ENCODE measurements around the gene PDIA6.
A peak's percentile ranks its signal among the peaks of the same experiment; 100 is the strongest.
"Not testable (repeated sequence)": the region's sequence is repeated elsewhere in the genome, so short reads cannot be mapped to it uniquely, and the experiment has no call there.

The PDIA6 gene

DNA sequence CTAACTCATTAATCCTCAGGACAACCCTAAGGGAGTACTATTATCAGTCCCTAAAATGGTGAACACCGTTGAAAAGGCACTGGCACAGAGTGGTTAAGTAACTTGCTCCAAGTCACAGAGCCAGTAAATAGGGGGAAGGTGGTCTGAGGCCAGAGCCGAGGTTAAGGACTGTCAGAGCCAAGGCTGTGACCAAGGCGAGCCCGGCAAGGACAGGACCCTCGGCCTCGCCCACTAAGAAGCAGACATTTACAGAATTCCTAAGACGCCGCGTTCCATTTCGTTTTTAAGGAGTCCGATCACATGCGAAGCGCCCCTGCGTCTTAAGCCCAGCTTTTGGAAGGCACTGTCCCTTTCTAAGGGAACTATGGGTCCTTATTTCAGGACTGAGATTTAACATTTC lies 1.1 kb downstream of the PDIA6 start:
- H3K36me3 ChIP-seq (ENCODE audit: control insufficient read depth in 2 of 2, insufficient read depth in 2 of 2, low read length in 2 of 2): peaks cover 0 to 3% of the 10 kb centered on the region in 2 donors
- no peaks in the 10 kb centered on the region for H3K27me3 ChIP-seq (ENCODE audit: control insufficient read depth in 2 of 2, insufficient read depth in 2 of 2, low read length in 2 of 2)
- H3K27ac ChIP-seq (ENCODE audit: low read depth in 2 of 2, low read length in 2 of 2): peak overlapping the region; percentile 29 to 50
- no peaks in the 10 kb centered on the region for H3K9me3 ChIP-seq (ENCODE audit: control insufficient read depth in 2 of 2, low read length in 2 of 2)
- H3K9ac ChIP-seq (ENCODE audit: low read depth in 1 of 2, low read length in 2 of 2): peak overlapping the region; percentile 72 to 87
- H3K4me3 ChIP-seq (ENCODE audit: low read length in 2 of 2): peak overlapping the region; percentile 82 to 84
- H3K4me1 ChIP-seq (ENCODE audit: control insufficient read depth in 2 of 2, insufficient read depth in 2 of 2, low read length in 2 of 2): peaks cover 8 to 17% of the 10 kb centered on the region in 2 donors

DNA sequence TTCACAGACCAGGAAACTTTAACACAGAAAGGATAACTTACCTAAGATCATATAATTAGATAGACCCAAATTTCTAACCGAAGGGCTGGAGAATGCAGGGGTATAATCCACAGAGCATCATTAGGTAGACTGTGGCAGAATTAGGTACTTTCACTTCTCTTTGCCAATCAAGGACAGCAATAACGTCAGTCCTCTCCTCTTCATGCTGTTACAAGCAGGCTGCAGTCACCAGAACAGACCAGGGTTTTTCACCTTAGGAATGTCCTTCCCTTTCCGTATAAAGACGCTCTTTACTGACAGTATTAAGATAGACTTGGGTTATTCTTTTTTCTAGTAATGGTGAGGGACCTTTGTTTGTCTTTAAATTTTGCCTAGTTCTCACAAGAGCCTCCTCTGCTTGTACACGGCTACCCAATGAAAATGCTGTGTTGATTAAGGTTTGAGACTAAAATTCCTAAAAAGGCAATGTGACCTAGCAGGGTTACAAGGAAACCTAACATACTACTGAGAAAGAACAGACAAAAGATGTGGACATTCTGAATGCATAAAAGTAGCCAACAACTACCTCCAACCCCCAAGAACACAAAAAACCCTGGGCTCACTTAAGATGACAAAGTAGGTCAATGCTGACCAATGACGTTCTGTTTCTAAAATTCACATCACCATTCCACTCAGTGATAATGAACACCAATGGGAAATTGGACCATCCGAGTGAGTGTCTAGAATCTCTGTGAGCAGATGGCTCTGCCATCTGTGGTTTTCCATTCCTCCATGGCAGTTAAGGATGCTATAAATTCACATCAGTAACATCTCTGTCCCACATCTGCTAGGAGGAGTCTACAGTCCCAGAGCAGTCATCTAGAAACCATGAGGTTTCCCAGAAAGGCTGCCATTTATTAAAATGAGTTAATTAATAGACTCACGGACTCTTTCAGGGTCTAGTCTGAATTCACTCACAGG lies 2.1 kb downstream of the PDIA6 start:
- H3K4me3 ChIP-seq (ENCODE audit: low read length in 2 of 2): peak overlapping the region in 1 of 2 donors; percentile 84
- H3K27me3 ChIP-seq (ENCODE audit: control insufficient read depth in 2 of 2, insufficient read depth in 2 of 2, low read length in 2 of 2): no peaks in the 10 kb centered on the region
- peaks cover 8 to 17% of the 10 kb centered on the region in 2 donors for H3K4me1 ChIP-seq (ENCODE audit: control insufficient read depth in 2 of 2, insufficient read depth in 2 of 2, low read length in 2 of 2)
- peak overlapping the region in 1 of 2 donors; percentile 3 for H3K27ac ChIP-seq (ENCODE audit: low read depth in 2 of 2, low read length in 2 of 2)
- H3K36me3 ChIP-seq (ENCODE audit: control insufficient read depth in 2 of 2, insufficient read depth in 2 of 2, low read length in 2 of 2): peaks cover 0 to 3% of the 10 kb centered on the region in 2 donors
- H3K9ac ChIP-seq (ENCODE audit: low read depth in 1 of 2, low read length in 2 of 2): peak overlapping the region in 1 of 2 donors; percentile 29
- no peaks in the 10 kb centered on the region for H3K9me3 ChIP-seq (ENCODE audit: control insufficient read depth in 2 of 2, low read length in 2 of 2)

DNA sequence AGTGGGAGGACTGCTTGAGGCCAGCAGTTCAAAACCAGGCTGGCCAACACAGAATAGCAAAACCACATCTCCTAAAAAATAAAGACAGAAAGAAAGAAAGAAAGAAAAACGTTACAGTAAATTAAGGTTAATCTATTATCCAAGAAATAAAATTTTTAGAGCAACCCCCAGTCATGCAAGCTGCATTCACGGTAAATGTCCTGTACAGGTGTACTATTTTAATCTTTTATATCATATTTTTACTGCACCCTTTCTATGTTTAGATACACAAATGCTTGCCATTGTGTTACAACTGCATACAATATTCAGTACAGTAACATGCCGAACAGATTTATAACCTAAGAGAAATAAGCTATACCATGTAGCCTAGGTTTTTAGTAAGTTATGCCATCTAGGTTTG lies 6.0 kb downstream of the PDIA6 start:
- Histone ChIP-seq H3K4me1 (ENCODE audit: control insufficient read depth in 2 of 2, insufficient read depth in 2 of 2, low read length in 2 of 2) (peaks cover 3 to 13% of the 10 kb centered on the region in 2 donors), H3K4me3 (ENCODE audit: low read length in 2 of 2) (no peak overlapping the region), H3K27ac (ENCODE audit: low read depth in 2 of 2, low read length in 2 of 2) (no peak overlapping the region), H3K9ac (ENCODE audit: low read depth in 1 of 2, low read length in 2 of 2) (no peak overlapping the region), H3K27me3 (ENCODE audit: control insufficient read depth in 2 of 2, insufficient read depth in 2 of 2, low read length in 2 of 2) (no peaks in the 10 kb centered on the region), H3K9me3 (ENCODE audit: control insufficient read depth in 2 of 2, low read length in 2 of 2) (no peaks in the 10 kb centered on the region), H3K36me3 (ENCODE audit: control insufficient read depth in 2 of 2, insufficient read depth in 2 of 2, low read length in 2 of 2) (peaks cover 5 to 10% of the 10 kb centered on the region in 2 donors)

DNA sequence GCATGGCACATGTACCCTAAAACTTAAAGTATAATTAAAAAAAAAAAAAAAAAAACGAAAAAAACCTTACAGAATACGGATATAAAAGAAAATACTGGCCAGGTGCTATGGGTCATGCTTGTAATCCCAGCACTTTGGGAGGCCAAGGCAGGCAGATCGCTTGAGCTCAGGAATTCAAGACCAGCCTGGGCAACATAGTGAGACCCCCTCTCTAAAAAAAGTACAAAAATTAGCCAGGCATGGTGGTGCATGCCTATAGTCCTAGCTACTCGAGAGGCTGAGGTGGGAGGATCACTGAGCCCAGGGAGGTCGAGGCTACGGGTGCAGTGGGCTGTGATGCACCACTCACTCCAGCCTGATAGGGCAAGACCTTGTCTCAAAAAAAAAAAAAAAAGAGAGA lies 6.6 kb downstream of the PDIA6 start:
- not testable (repeated sequence) for H3K4me1 ChIP-seq (ENCODE audit: control insufficient read depth in 2 of 2, insufficient read depth in 2 of 2, low read length in 2 of 2); H3K4me3 ChIP-seq (ENCODE audit: low read length in 2 of 2); H3K27me3 ChIP-seq (ENCODE audit: control insufficient read depth in 2 of 2, insufficient read depth in 2 of 2, low read length in 2 of 2); H3K9me3 ChIP-seq (ENCODE audit: control insufficient read depth in 2 of 2, low read length in 2 of 2); H3K9ac ChIP-seq (ENCODE audit: low read depth in 1 of 2, low read length in 2 of 2); H3K27ac ChIP-seq (ENCODE audit: low read depth in 2 of 2, low read length in 2 of 2)
- peaks cover 10 to 14% of the 10 kb centered on the region in 2 donors for H3K36me3 ChIP-seq (ENCODE audit: control insufficient read depth in 2 of 2, insufficient read depth in 2 of 2, low read length in 2 of 2)

DNA sequence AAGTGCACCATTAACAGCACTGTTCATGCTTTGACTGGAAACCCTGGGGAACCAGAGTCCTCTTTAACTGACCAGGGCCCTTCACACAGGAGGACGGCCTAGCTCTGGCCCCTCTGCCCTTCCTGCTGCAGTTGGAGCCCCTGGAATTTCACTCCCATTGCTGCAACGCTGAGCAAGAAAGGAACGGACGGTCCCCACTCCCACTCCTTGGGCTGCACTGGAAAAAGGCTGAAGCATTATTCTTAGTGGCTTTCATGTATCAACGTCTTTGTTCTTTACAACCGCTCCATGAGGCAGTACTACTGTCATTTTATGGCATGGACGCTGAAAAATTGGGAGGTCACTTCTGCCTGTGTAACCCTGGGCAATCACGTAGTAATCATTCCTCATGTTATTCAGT lies 9.9 kb downstream of the PDIA6 start:
- Histone ChIP-seq H3K27me3 (ENCODE audit: control insufficient read depth in 2 of 2, insufficient read depth in 2 of 2, low read length in 2 of 2) (no peaks in the 10 kb centered on the region), H3K27ac (ENCODE audit: low read depth in 2 of 2, low read length in 2 of 2) (no peak overlapping the region), H3K36me3 (ENCODE audit: control insufficient read depth in 2 of 2, insufficient read depth in 2 of 2, low read length in 2 of 2) (peaks cover 17 to 20% of the 10 kb centered on the region in 2 donors)

DNA sequence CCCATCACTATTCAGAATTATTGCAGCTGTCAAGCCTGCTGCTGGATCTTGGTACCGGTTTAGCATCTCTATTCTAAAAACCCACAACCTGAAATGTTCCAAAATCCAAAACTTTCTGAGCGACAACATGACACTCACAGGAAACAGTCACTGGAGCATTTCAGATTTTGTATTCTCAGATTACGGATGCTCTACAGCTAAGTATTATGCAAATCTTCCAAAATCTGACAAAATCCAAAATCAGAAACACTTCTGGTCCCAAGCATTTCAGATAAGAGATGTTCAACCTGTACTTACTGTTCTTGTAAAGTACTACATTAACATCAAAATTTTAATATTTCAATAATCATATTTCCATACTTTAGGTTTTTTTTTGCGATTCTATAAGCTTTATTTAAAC lies 12.4 kb downstream of the PDIA6 start:
- no peak overlapping the region for H3K4me3 ChIP-seq (ENCODE audit: low read length in 2 of 2)
- no peaks in the 10 kb centered on the region for H3K27me3 ChIP-seq (ENCODE audit: control insufficient read depth in 2 of 2, insufficient read depth in 2 of 2, low read length in 2 of 2)
- H3K27ac ChIP-seq (ENCODE audit: low read depth in 2 of 2, low read length in 2 of 2): no peak overlapping the region
- peaks cover 36 to 38% of the 10 kb centered on the region in 2 donors for H3K36me3 ChIP-seq (ENCODE audit: control insufficient read depth in 2 of 2, insufficient read depth in 2 of 2, low read length in 2 of 2)
- no peaks in the 10 kb centered on the region for H3K9me3 ChIP-seq (ENCODE audit: control insufficient read depth in 2 of 2, low read length in 2 of 2)
- H3K9ac ChIP-seq (ENCODE audit: low read depth in 1 of 2, low read length in 2 of 2): no peak overlapping the region
- no peaks in the 10 kb centered on the region for H3K4me1 ChIP-seq (ENCODE audit: control insufficient read depth in 2 of 2, insufficient read depth in 2 of 2, low read length in 2 of 2)

More for the DNA sequence above, 9.9 kb downstream of the PDIA6 start:
- H3K9ac ChIP-seq (ENCODE audit: low read depth in 1 of 2, low read length in 2 of 2): no peak overlapping the region
- no peaks in the 10 kb centered on the region for H3K4me1 ChIP-seq (ENCODE audit: control insufficient read depth in 2 of 2, insufficient read depth in 2 of 2, low read length in 2 of 2)
- no peak overlapping the region for H3K4me3 ChIP-seq (ENCODE audit: low read length in 2 of 2)
- H3K9me3 ChIP-seq (ENCODE audit: control insufficient read depth in 2 of 2, low read length in 2 of 2): no peaks in the 10 kb centered on the region

DNA sequence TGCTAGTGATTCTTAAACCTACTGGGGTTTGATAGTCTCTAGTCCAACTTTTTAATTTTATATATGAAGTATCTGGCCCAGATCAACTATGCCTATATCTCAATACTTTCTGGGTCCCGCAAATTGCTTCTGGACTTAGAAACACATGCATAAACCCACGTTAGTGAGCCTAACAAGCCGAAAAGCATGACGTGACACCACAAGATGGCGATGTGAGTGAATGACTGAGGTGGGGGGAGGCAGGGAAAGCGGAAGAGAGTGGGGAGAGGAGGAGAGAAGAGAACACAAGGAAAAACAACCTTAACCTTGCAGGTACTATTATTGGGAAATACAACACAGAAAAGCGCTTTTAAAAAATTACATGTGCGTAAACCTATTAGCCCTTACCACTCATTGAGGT lies 13.8 kb downstream of the PDIA6 start:
- Histone ChIP-seq H3K36me3 (ENCODE audit: control insufficient read depth in 2 of 2, insufficient read depth in 2 of 2, low read length in 2 of 2) (peaks cover 38 to 43% of the 10 kb centered on the region in 2 donors), H3K27me3 (ENCODE audit: control insufficient read depth in 2 of 2, insufficient read depth in 2 of 2, low read length in 2 of 2) (no peaks in the 10 kb centered on the region), H3K9me3 (ENCODE audit: control insufficient read depth in 2 of 2, low read length in 2 of 2) (no peaks in the 10 kb centered on the region), H3K4me1 (ENCODE audit: control insufficient read depth in 2 of 2, insufficient read depth in 2 of 2, low read length in 2 of 2) (no peaks in the 10 kb centered on the region), H3K27ac (ENCODE audit: low read depth in 2 of 2, low read length in 2 of 2) (no peak overlapping the region), H3K4me3 (ENCODE audit: low read length in 2 of 2) (no peak overlapping the region), H3K9ac (ENCODE audit: low read depth in 1 of 2, low read length in 2 of 2) (no peak overlapping the region)

DNA sequence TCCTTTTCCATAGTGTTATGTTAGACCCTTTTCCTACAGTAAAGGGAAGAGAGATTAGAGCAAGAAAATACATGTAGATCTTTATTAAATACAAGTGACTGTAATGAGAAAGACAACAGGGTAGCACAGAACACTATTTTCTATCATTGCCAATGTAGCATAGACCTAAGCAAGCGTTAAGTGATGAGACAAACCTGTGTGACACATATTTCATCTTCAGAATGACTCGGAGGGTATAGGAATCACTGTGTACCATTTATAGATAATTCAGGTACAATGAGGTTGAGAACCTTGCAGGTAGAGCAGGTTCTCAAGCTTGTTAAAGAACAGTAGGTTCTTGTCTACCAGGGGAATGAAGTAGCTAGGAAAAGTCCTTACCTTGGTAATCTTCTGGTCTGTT lies 15.9 kb downstream of the PDIA6 start:
- no peak overlapping the region for H3K27ac ChIP-seq (ENCODE audit: low read depth in 2 of 2, low read length in 2 of 2)
- H3K27me3 ChIP-seq (ENCODE audit: control insufficient read depth in 2 of 2, insufficient read depth in 2 of 2, low read length in 2 of 2): no peaks in the 10 kb centered on the region
- H3K9me3 ChIP-seq (ENCODE audit: control insufficient read depth in 2 of 2, low read length in 2 of 2): no peaks in the 10 kb centered on the region
- no peak overlapping the region for H3K4me3 ChIP-seq (ENCODE audit: low read length in 2 of 2)
- no peak overlapping the region for H3K9ac ChIP-seq (ENCODE audit: low read depth in 1 of 2, low read length in 2 of 2)
- peaks cover 45 to 60% of the 10 kb centered on the region in 2 donors for H3K36me3 ChIP-seq (ENCODE audit: control insufficient read depth in 2 of 2, insufficient read depth in 2 of 2, low read length in 2 of 2)
- H3K4me1 ChIP-seq (ENCODE audit: control insufficient read depth in 2 of 2, insufficient read depth in 2 of 2, low read length in 2 of 2): peaks cover 0 to 3% of the 10 kb centered on the region in 2 donors

DNA sequence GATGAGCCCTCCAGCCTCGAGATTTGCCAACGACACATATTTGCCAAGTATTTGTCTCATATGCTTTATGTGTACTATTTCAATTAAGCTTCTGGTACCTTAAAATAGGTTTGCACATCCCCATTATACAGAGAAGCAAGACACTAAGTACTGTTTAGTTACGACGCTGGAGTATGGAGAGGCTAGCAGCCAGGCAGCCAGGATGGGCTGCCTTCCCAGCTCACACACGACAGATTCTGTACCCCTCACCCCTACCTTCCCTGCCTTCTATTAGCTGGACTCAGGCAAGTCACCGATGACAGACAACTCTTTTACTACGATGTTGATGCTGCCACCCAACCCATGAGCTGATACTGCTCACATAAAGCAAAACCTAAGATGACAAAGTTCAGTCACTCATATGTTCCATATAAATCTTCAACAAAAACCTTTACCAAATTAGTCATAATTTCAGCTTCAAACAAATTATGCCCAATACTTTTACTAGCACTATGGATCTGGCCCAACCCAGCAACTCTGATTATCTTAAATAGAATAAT lies 17.0 kb downstream of the PDIA6 start:
- Histone ChIP-seq H3K9ac (ENCODE audit: low read depth in 1 of 2, low read length in 2 of 2) (no peak overlapping the region), H3K27ac (ENCODE audit: low read depth in 2 of 2, low read length in 2 of 2) (no peak overlapping the region), H3K27me3 (ENCODE audit: control insufficient read depth in 2 of 2, insufficient read depth in 2 of 2, low read length in 2 of 2) (no peaks in the 10 kb centered on the region), H3K4me1 (ENCODE audit: control insufficient read depth in 2 of 2, insufficient read depth in 2 of 2, low read length in 2 of 2) (peaks cover 3 to 5% of the 10 kb centered on the region in 2 donors), H3K4me3 (ENCODE audit: low read length in 2 of 2) (no peak overlapping the region), H3K9me3 (ENCODE audit: control insufficient read depth in 2 of 2, low read length in 2 of 2) (no peaks in the 10 kb centered on the region), H3K36me3 (ENCODE audit: control insufficient read depth in 2 of 2, insufficient read depth in 2 of 2, low read length in 2 of 2) (peaks cover 42 to 56% of the 10 kb centered on the region in 2 donors)

DNA sequence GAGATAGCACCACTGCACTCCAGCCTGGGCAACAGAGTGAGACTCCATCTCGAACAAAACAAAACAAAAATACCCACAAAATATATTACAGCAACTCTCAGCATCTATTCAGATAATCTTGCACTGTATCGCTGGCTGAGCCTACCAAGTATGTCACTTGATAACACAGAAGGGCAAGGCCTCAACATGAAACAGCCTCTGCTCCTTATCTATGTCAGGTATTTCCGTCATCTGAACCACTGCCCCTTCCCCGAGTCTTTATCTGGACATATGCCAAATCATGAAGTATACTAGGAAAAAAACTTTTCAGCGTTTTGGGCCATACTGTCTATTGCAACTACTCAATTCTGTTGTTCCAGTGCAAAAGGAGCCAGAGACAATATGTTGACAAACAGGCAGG lies 17.7 kb downstream of the PDIA6 start:
- Histone ChIP-seq H3K36me3 (ENCODE audit: control insufficient read depth in 2 of 2, insufficient read depth in 2 of 2, low read length in 2 of 2) (peaks cover 43 to 61% of the 10 kb centered on the region in 2 donors), H3K27ac (ENCODE audit: low read depth in 2 of 2, low read length in 2 of 2) (no peak overlapping the region), H3K9me3 (ENCODE audit: control insufficient read depth in 2 of 2, low read length in 2 of 2) (no peaks in the 10 kb centered on the region), H3K9ac (ENCODE audit: low read depth in 1 of 2, low read length in 2 of 2) (no peak overlapping the region), H3K4me3 (ENCODE audit: low read length in 2 of 2) (no peak overlapping the region), H3K4me1 (ENCODE audit: control insufficient read depth in 2 of 2, insufficient read depth in 2 of 2, low read length in 2 of 2) (peaks cover 3 to 11% of the 10 kb centered on the region in 2 donors), H3K27me3 (ENCODE audit: control insufficient read depth in 2 of 2, insufficient read depth in 2 of 2, low read length in 2 of 2) (no peaks in the 10 kb centered on the region)
